CD14-positive monocyte (primary cell): ENCODE data around the gene ARNT2. TPM values are rescaled to one million over a fixed set of nuclear protein-coding genes. Genes with fewer than 3 reads are reported as not detected.
"Not testable (repeated sequence)": the region's sequence is repeated elsewhere in the genome, so short reads cannot be mapped to it uniquely, and the experiment has no call there.

ENCODE experiments used
- DNase-seq, 3 donors: peaks; one replicate each; pipeline ENCODE4 v3.0.0-alpha.2; 2011 to 2022
- H2AFZ ChIP-seq: 2 replicates; pipeline ENCODE4 v1.6.0; 2012; ENCODE audit warnings: mild to moderate bottlenecking, low read depth, low read length, inconsistent platforms; ENCODE audit not compliant: insufficient read depth, poor library complexity, severe bottlenecking
- H3K27ac ChIP-seq, 2 donors: 1 replicate in 1 of 2; 2 replicates in 1 of 2; pipeline ENCODE4 v1.5.1; 2012 to 2013; ENCODE audit warnings: low read length in 2 of 2, control low read depth in 1 of 2, inconsistent platforms in 1 of 2, low read depth in 1 of 2, mild to moderate bottlenecking in 1 of 2
- H3K27me3 ChIP-seq, 2 donors: one replicate each; pipeline versions ENCODE4 v1.6.0 to v1.6.1; 2011 to 2013; ENCODE audit warnings: low read length in 2 of 2; ENCODE audit not compliant: control insufficient read depth in 2 of 2, insufficient read depth in 2 of 2
- H3K36me3 ChIP-seq, 2 donors: replicated peaks in 1 of 2; 1 replicate in 1 of 2; 2 replicates in 1 of 2; pipeline versions ENCODE4 v1.5.1 to v1.6.1; 2012 to 2013; ENCODE audit warnings: low read length in 2 of 2, control low read depth in 1 of 2, inconsistent platforms in 1 of 2, mild to moderate bottlenecking in 1 of 2; ENCODE audit not compliant: insufficient read depth in 2 of 2, control insufficient read depth in 1 of 2
- H3K4me1 ChIP-seq, 2 donors: 1 replicate in 1 of 2; 2 replicates in 1 of 2; pipeline versions ENCODE4 v1.5.1 to v1.6.1; 2012 to 2013; ENCODE audit warnings: low read length in 2 of 2, control low read depth in 1 of 2, inconsistent platforms in 1 of 2, mild to moderate bottlenecking in 1 of 2, moderate library complexity in 1 of 2; ENCODE audit not compliant: insufficient read depth in 2 of 2, control insufficient read depth in 1 of 2
- H3K4me2 ChIP-seq: replicated peaks from 2 replicates; pipeline ENCODE3; 2012; ENCODE audit warnings: low read length, moderate library complexity, mild to moderate bottlenecking; ENCODE audit not compliant: poor library complexity, severe bottlenecking; ENCODE audit errors: extremely low read depth
- H3K4me3 ChIP-seq, 3 experiments: fragments of 200-600 bp in 1 of 3; sonication (generic) in 1 of 3; replicated peaks in 1 of 3; 1 replicate in 2 of 3; 2 replicates in 1 of 3; pipeline ENCODE4 v1.5.1; 2011 to 2013; ENCODE audit warnings: low read length in 3 of 3, mild to moderate bottlenecking in 3 of 3, control low read depth in 2 of 3, low read depth in 2 of 3, inconsistent platforms in 1 of 3, moderate library complexity in 1 of 3
- H3K79me2 ChIP-seq: 2 replicates; pipeline ENCODE4 v1.6.0; 2012; ENCODE audit warnings: mild to moderate bottlenecking, control low read depth, inconsistent platforms, low read length, moderate library complexity; ENCODE audit not compliant: insufficient read depth
- H3K9ac ChIP-seq: 2 replicates; pipeline ENCODE4 v1.6.0; 2017; ENCODE audit warnings: low read length, mild to moderate bottlenecking; ENCODE audit not compliant: insufficient read depth, poor library complexity, severe bottlenecking
- H3K9me3 ChIP-seq, 2 donors: replicated peaks in 1 of 2; 1 replicate in 1 of 2; 2 replicates in 1 of 2; pipeline versions ENCODE4 v1.5.1 to v1.6.1; 2012 to 2013; ENCODE audit warnings: low read length in 2 of 2, control low read depth in 1 of 2; ENCODE audit not compliant: control insufficient read depth in 1 of 2, insufficient read depth in 1 of 2
- H4K20me1 ChIP-seq: 2 replicates; pipeline ENCODE4 v1.6.0; 2012; ENCODE audit warnings: mild to moderate bottlenecking, low read length, control low read depth, moderate library complexity; ENCODE audit not compliant: insufficient read depth
- H3K27ac Mint-ChIP-seq, 7 donors: one replicate each; pipeline ENCODE4 v1.8.0; 2020; ENCODE audit warnings: mild to moderate bottlenecking in 7 of 7, mixed read lengths in 7 of 7, moderate library complexity in 6 of 7, inconsistent platforms in 2 of 7
- H3K27me3 Mint-ChIP-seq, 3 donors: one replicate each; pipeline ENCODE4 v1.8.0; 2021 to 2022; ENCODE audit warnings: low read depth in 3 of 3, mild to moderate bottlenecking in 3 of 3, mixed read lengths in 3 of 3, moderate library complexity in 3 of 3, inconsistent platforms in 1 of 3
- H3K36me3 Mint-ChIP-seq, 2 donors: one replicate each; pipeline ENCODE4 v1.8.0; 2020; ENCODE audit warnings: mixed read lengths in 2 of 2, inconsistent platforms in 1 of 2, mild to moderate bottlenecking in 1 of 2
- H3K4me1 Mint-ChIP-seq: one replicate; pipeline ENCODE4 v1.8.0; 2020; ENCODE audit warnings: mild to moderate bottlenecking, mixed read lengths
- H3K4me3 Mint-ChIP-seq, 2 donors: one replicate each; pipeline ENCODE4 v1.8.0; 2020; ENCODE audit warnings: mild to moderate bottlenecking in 2 of 2, mixed read lengths in 2 of 2, moderate library complexity in 1 of 2
- H3K9me3 Mint-ChIP-seq, 7 donors: one replicate each; pipeline ENCODE4 v1.8.0; 2020 to 2022; ENCODE audit warnings: mixed read lengths in 7 of 7, mild to moderate bottlenecking in 6 of 7, moderate library complexity in 6 of 7, inconsistent platforms in 2 of 7
- WGBS: methylation state at CpG from one replicate; pipeline ENCODE4 v1.1.5; 2013; ENCODE audit warnings: missing lambda C conversion rate; ENCODE audit not compliant: insufficient coverage; 5-methylcytosine and 5-hydroxymethylcytosine counted together
- intact Hi-C, 2 donors: fragments of 100-400 bp; cut with micrococcal nuclease; formaldehyde crosslinking; loops; one replicate each; pipeline versions ENCODE4 v1.15.0 to v1.15.1; 2023
- polyA plus RNA-seq, 3 donors: library from polyadenylated mRNA; depleted of rRNA in 1 of 3; unstranded in 2 of 3; stranded (reverse) in 1 of 3; fragments of 300-500 nt in 2 of 3; fragments of >200 nt in 1 of 3; fragmentation: Illumina TruSeq in 2 of 3; gene quantifications; 1 replicate in 2 of 3; 2 replicates in 1 of 3; pipeline ENCODE4 v1.2.3, GENCODE V29; 2012 to 2021
- TF ChIP-seq, protein P1 (sequence below): fragments of 200-600 bp; IDR thresholded peaks from one replicate; pipeline ENCODE4 v1.8.0; 2022; ENCODE audit warnings: antibody characterized with exemption, mild to moderate bottlenecking

ARNT2 gene
- polyA plus RNA-seq, 3 donors, result not detected

- Histone ChIP-seq H3K27me3 (no peaks in the 10 kb centered on the region), H2AFZ (no peak overlapping the region), H4K20me1 (no peaks in the 10 kb centered on the region), H3K4me3 (no peak overlapping the region), H3K79me2 (no peaks in the 10 kb centered on the region), H3K36me3 (no peaks in the 10 kb centered on the region), H3K9me3 (peaks cover 10 to 21% of the 10 kb centered on the region in 2 donors), H3K27ac (no peak overlapping the region), H3K4me1 (peaks cover 14 to 16% of the 10 kb centered on the region in 2 donors), H3K9ac (peak overlapping the region; percentile 8), H3K4me2 (no peak overlapping the region)
- H3K36me3 Mint-ChIP-seq, result no peaks in the 10 kb centered on the region
- intact Hi-C loops, result no loop called here
- TF ChIP-seq, protein P1, sequence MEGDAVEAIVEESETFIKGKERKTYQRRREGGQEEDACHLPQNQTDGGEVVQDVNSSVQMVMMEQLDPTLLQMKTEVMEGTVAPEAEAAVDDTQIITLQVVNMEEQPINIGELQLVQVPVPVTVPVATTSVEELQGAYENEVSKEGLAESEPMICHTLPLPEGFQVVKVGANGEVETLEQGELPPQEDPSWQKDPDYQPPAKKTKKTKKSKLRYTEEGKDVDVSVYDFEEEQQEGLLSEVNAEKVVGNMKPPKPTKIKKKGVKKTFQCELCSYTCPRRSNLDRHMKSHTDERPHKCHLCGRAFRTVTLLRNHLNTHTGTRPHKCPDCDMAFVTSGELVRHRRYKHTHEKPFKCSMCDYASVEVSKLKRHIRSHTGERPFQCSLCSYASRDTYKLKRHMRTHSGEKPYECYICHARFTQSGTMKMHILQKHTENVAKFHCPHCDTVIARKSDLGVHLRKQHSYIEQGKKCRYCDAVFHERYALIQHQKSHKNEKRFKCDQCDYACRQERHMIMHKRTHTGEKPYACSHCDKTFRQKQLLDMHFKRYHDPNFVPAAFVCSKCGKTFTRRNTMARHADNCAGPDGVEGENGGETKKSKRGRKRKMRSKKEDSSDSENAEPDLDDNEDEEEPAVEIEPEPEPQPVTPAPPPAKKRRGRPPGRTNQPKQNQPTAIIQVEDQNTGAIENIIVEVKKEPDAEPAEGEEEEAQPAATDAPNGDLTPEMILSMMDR, result no peak
- WGBS, result 0% methylated on average over 5 of the region's 7 CpGs
- peak; percentile 12 to 62 (median 19) for DNase-seq
- peaks cover 0 to 3% (median 1%) of the 10 kb centered on the region in 3 donors for H3K27me3 Mint-ChIP-seq
- peak overlapping the region in 5 of 7 donors; percentile 5 to 81 (median 23) for H3K27ac Mint-ChIP-seq
- H3K9me3 Mint-ChIP-seq, result peaks cover 10 to 22% (median 15%) of the 10 kb centered on the region in 7 donors
- H3K4me1 Mint-ChIP-seq, result peaks cover 30% of the 10 kb centered on the region
- H3K4me3 Mint-ChIP-seq, result no peak overlapping the region
Observed at GRCh38 chr15:80643431-80643951, 239.3 kb downstream of the ARNT2 start.

DNA sequence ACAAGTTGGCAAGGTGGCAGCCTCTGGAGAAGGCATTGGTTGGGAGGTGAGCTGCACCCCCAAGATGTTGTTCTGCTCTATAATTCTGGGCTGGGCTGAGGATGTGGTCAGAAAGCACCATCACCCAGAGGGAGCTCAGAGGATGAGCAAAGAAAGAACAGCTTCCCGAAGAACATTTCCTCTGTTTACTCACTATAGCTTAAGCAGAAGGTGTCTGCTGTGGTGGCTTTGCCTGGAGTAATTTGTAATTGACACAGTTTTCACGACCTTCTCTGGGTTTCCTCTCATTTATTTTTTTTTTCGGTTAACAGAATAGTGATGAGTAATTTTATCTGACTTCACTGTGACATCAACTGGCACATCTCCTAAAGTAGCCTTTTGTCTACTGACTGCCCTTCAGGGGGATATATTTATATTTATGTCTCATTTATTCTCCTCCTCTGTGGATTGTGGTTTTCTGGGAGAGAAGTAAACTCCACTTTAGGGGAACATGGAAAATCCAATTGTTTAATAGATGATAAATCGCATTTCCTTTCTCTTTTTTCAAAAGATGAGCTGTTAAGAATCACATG, 241.4 kb downstream of the ARNT2 start:
- Mint-ChIP-seq H3K4me3 (no peak overlapping the region), H3K27ac (no peak overlapping the region), H3K27me3 (peaks cover 0 to 3% (median 1%) of the 10 kb centered on the region in 3 donors), H3K4me1 (peaks cover 30% of the 10 kb centered on the region), H3K36me3 (no peaks in the 10 kb centered on the region), H3K9me3 (peaks cover 7 to 19% (median 10%) of the 10 kb centered on the region in 7 donors)
- no peak overlapping the region for H3K4me2 ChIP-seq
- H3K4me1 ChIP-seq, result peaks cover 14 to 16% of the 10 kb centered on the region in 2 donors
- H3K79me2 ChIP-seq, result no peaks in the 10 kb centered on the region
- no peak overlapping the region for H2AFZ ChIP-seq
- H3K36me3 ChIP-seq, result no peaks in the 10 kb centered on the region
- TF ChIP-seq, protein P1, result no peak
- no CpG with 5 or more reads among the region's 4 CpGs for WGBS
- H3K9ac ChIP-seq, result no peak overlapping the region
- no peak overlapping the region for H3K27ac ChIP-seq
- no peak overlapping the region for H3K4me3 ChIP-seq
- H3K9me3 ChIP-seq, result peaks cover 7 to 14% of the 10 kb centered on the region in 2 donors
- DNase-seq, result no peak
- H3K27me3 ChIP-seq, result no peaks in the 10 kb centered on the region
- no peaks in the 10 kb centered on the region for H4K20me1 ChIP-seq
- intact Hi-C loops, result no loop called here

- H3K4me1 Mint-ChIP-seq, result peaks cover 30% of the 10 kb centered on the region
- H3K36me3 Mint-ChIP-seq, H4K20me1 ChIP-seq, H3K27ac Mint-ChIP-seq, intact Hi-C loops, H3K79me2 ChIP-seq, DNase-seq, H3K9ac ChIP-seq, H3K4me3 Mint-ChIP-seq, H3K36me3 ChIP-seq, H3K4me2 ChIP-seq, H3K27me3 Mint-ChIP-seq, H2AFZ ChIP-seq, H3K27me3 ChIP-seq, H3K27ac ChIP-seq, H3K4me3 ChIP-seq: not testable (repeated sequence)
- H3K9me3 Mint-ChIP-seq, result peaks cover 4 to 17% (median 12%) of the 10 kb centered on the region in 7 donors
- Histone ChIP-seq H3K9me3 (peaks cover 2 to 10% of the 10 kb centered on the region in 2 donors), H3K4me1 (peaks cover 14 to 16% of the 10 kb centered on the region in 2 donors)
- WGBS, result 97% methylated on average over 12 of the region's 30 CpGs
Observed at GRCh38 chr15:80647424-80647823, 243.2 kb downstream of the ARNT2 start.
